GM19099 (cell line): ENCODE results near the gene GPHN.

Experiments
- POLR2A ChIP-seq: IDR thresholded peaks from 3 replicates; pipeline ENCODE4 v1.6.1; 2011; ENCODE audit warnings: low read depth; ENCODE audit not compliant: insufficient read length; ENCODE audit errors: extremely low read depth

The GPHN gene

DNA sequence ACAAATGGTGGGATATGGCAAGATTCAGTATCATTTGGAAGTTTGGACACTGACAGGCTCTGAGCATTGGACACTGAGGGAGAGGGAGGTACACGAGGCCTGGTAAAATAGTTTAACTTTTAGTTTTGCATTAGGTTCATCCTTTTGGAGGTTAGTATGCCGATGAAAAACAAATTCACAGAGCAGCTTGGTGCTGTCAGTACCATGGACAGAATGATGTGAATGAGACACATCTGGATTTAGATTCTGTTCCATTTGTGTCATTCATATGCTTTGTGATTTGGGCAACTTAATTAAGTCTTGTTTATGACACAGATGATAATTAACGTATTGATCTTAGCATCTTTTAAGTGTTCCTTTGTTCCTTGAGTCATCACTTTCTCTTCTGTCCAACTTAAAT is 33.7 kb downstream of the GPHN start:
- no peak for TF ChIP-seq POLR2A

GRCh38 chr14:66543996-66544395 is 36.0 kb downstream of the GPHN start:
- no peak for TF ChIP-seq POLR2A

DNA sequence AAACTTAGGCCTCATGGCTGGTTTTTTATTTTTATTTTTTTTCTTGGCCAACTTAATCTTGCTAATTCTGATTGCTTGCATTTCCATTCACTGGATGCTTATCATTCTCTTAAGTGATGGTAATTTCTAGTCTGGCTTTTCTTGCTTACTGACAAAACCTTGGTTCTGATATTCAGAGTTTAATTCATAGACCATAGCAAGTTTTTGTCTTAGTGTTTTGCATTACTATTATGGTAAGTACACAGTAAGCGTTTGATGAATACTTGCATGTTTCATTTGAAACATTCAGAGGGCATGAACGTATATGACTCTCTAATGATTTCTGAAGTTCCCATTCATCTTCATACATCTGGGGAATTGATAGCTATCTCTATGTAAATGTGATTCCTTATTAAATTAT is 55.8 kb downstream of the GPHN start:
- TF ChIP-seq POLR2A, result no peak

- TF ChIP-seq POLR2A, result no peak
These were observed 60.3 kb downstream of the GPHN start for GRCh38 chr14:66568220-66568619.

DNA sequence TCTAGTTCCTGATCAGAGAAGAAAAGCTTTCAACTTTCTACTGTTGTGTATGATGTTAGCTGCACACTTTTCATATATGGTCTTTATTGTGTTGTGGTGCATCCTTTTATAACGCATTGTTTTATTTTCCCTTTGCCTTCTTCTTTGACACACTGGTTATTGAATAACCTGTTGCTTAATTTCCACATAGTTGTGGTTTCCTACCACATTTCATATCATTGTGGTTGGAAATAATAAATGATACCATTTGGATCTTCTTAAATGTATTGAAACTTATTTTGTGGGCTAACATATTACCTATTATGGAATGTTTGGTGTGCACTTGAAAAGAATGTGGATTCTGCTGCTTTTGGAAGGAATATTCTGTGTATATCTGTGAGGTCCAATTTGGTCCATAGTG is 64.9 kb downstream of the GPHN start:
- no peak for TF ChIP-seq POLR2A

DNA sequence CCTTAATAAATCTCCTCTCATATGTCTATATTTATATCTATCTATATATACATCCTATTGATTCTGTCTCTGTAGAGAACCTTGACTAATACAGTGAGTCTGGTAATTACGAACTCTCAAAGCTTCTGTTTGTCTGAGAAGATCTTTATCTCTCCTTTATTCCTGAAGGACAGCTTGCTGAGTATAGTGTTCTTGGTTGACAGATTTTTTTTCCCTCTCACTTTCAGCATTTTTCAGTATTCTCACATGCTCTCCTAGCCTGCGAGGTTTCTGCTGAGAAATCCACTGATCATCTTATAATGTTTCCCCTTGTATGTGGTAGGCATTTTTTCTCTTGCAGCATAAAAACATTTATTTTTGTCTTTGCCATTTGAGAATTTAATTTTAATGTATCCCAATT is 67.1 kb downstream of the GPHN start:
- no peak for TF ChIP-seq POLR2A

GRCh38 chr14:66575939-66576338 is 68.0 kb downstream of the GPHN start:
- no peak for TF ChIP-seq POLR2A

DNA sequence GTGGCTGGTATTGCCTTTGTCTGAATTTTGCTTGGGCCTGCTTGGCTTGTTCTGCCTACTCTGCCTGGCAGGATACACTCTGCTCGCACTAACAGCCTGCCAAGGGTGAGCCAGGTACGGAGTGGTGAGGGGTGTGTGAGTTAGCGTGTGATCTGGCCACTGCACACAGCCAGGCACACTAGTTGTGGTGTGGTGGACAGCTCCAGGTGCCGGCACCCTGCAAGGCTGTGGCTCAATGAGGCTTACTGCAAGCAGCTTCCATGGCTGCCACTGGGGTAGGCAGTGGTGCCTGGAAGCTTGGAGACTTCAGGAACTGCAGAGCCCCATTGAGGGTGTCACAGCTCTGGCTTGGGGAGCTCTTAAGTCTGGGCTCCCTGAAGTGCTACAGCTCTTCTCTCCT is 87.4 kb downstream of the GPHN start:
- no peak for TF ChIP-seq POLR2A

- TF ChIP-seq POLR2A, result no peak
These were observed 88.5 kb downstream of the GPHN start for GRCh38 chr14:66596241-66596985.

DNA sequence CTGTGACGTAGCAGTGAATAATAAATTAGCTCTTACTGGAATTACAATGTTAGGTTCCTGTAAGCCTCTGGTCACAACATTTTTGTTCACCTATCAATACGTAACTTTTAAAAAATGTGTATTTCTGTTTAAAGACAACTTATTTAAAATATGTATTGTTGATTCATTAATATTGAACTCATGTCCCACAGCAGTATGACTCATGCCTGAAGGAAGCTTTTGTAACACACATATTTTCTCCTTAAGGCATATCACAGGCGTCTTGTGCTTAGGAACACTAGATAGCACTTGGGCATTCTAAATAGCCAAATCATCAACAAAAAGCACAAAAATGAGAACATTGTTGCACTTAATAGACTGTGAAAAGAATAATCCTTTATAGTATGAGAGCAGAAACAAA is 92.5 kb downstream of the GPHN start:
- no peak for TF ChIP-seq POLR2A

DNA sequence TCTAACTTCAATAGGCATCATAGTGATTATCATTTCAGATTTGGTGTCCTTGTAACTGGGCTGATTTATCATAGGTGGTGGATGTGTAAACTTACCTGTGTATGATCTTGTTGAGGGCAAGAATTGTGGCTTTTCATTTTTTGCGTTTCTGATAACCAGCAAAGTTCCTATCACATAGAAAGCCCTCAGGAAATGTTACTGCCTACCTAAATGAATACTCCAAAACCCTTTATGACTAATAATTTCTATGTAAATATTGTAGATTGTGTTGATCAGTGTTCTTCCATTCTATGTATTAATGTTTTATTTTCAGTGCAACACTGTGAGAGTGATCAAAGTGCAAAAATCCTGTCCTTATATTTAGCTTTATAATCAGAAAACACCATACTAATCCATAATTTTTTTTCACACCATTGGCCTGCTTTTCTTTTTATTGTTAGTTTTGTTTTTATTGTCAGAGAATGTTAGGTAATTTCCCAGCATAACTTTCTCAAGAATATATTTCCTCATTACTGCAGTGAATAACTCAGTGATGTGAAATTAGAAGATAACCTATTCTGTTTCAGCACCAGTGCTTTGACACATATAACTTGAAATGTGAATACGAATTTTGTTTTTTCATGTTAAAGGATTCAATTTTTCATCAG is 94.1 kb downstream of the GPHN start:
- TF ChIP-seq POLR2A, result no peak

DNA sequence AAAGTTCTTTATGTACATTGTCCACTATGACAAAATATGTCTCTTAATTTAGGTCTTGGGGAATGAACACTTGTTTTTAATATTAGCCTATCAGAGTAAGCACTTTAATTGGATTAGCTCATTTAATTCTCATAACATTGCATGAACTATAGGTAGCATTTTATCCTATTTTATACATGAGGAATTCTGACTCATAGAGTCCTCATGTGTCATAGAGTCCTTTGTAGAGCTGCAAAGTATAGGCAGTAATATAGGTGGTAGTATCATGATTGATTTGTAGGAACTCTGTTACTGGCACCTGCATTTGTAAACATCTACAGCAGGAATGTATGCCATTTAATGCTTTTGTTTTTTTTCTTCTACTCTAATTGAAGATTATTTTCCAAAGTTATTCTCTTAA is 96.0 kb downstream of the GPHN start:
- TF ChIP-seq POLR2A, result no peak

DNA sequence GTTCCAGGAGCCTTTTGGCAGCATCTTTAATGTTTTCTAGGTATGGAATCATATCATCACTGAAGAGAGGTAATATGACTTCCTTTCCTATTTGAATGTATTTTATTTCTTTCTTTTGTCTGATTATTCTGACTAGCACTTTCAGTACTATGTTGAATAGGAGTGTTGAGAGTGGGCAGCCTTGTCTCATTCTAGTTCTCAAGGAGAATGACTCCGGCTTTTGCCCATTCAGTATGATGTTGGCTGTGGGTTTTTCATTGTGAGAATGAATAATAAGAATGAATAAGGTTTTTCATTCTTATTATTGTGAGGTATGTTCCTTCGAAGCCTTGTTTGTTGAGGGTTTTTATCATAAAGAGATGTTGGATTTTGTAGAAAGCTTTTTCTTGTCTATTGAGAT is 98.9 kb downstream of the GPHN start:
- TF ChIP-seq POLR2A, result no peak

GRCh38 chr14:66610154-66610563 is 102.2 kb downstream of the GPHN start:
- no peak for TF ChIP-seq POLR2A

DNA sequence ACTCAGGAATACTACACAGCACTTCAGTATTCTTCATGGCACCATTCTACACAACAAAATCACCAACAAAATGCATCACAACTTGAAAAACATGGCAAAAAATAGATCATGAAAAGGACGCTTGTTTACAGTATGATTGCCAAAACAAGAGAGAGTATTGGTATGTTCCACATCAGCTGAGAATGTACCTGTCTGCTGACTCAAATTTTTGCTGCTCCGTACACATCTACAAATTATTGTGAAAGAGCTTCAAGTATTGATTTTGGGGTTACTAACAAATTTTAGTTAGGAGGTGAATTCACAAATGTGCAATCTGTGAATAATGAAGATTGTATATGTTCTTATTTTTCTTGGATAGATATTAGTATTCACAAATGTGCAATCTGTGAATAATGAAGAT is 105.4 kb downstream of the GPHN start:
- TF ChIP-seq POLR2A, result no peak

DNA sequence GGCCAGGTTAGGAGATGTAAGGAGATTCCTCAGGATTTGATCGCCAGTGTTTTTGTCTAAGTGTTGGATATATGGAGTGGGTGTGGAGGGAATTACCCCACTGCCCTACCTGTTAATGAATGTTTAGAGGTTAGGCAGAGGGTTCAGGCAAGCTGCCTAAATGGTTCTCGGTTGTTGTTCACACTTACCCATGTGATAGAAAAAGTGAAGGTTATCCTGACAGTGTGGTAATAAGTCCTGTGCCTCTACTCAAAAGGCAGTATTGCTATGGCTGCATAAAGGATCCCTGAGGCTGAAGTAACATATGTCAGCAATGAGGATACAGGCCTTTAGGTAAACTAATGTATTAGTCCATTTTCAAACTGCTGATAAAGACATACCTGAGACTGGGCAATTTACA is 112.0 kb downstream of the GPHN start:
- no peak for TF ChIP-seq POLR2A

GRCh38 chr14:66623838-66624237 is 115.9 kb downstream of the GPHN start:
- TF ChIP-seq POLR2A, result no peak
